MM.1S (cell line): ENCODE results near the gene GNPNAT1.

Source experiments
- DNase-seq: peaks from one replicate; pipeline ENCODE4 v3.0.0-alpha.2; 2015
- H2AFZ ChIP-seq: fragments of 300-600 bp; sonication (generic); 2 replicates; pipeline ENCODE4 v1.6.0; 2016; ENCODE audit warnings: antibody characterized with exemption, low read length
- H3F3A ChIP-seq: fragments of 300-600 bp; sonication (generic); 2 replicates; pipeline ENCODE4 v1.6.1; 2016; ENCODE audit warnings: mild to moderate bottlenecking, antibody characterized with exemption, low read length, moderate library complexity, mixed read lengths; ENCODE audit not compliant: insufficient read depth
- H3K27ac ChIP-seq: fragments of 300-600 bp; sonication (generic); 2 replicates; pipeline ENCODE4 v1.5.1; 2016; ENCODE audit warnings: mild to moderate bottlenecking, low read length
- H3K27me3 ChIP-seq: fragments of 300-600 bp; sonication (generic); replicated peaks from 2 replicates; pipeline ENCODE4 v1.6.0; 2016; ENCODE audit warnings: low read length; ENCODE audit not compliant: insufficient read depth
- H3K36me3 ChIP-seq: fragments of 300-600 bp; sonication (generic); replicated peaks from 2 replicates; pipeline ENCODE4 v1.6.1; 2016; ENCODE audit warnings: mild to moderate bottlenecking, low read length, mixed read lengths; ENCODE audit not compliant: insufficient read depth
- H3K4me1 ChIP-seq: fragments of 300-600 bp; sonication (generic); 2 replicates; pipeline ENCODE4 v1.6.1; 2016; ENCODE audit warnings: low read length, mixed read lengths
- H3K4me2 ChIP-seq: fragments of 300-600 bp; sonication (generic); 2 replicates; pipeline ENCODE4 v1.6.0; 2016; ENCODE audit warnings: low read depth, low read length
- H3K4me3 ChIP-seq: fragments of 300-600 bp; sonication (generic); 2 replicates; pipeline ENCODE4 v1.5.1; 2016; ENCODE audit warnings: low read length, mixed read lengths
- H3K79me2 ChIP-seq: fragments of 300-600 bp; sonication (generic); 2 replicates; pipeline ENCODE4 v1.6.1; 2016; ENCODE audit warnings: mixed run types, low read length, mixed read lengths
- H3K9ac ChIP-seq: fragments of 300-600 bp; sonication (generic); 2 replicates; pipeline ENCODE4 v1.6.1; 2016; ENCODE audit warnings: low read length, mixed read lengths
- H3K9me2 ChIP-seq: fragments of 300-600 bp; sonication (generic); replicated peaks from 2 replicates; pipeline ENCODE4 v1.6.1; 2016; ENCODE audit warnings: mild to moderate bottlenecking, low read length, mixed read lengths; ENCODE audit not compliant: insufficient read depth
- H3K9me3 ChIP-seq: fragments of 300-600 bp; sonication (generic); replicated peaks from 2 replicates; pipeline ENCODE4 v1.6.1; 2016; ENCODE audit warnings: mild to moderate bottlenecking, low read length, mixed read lengths; ENCODE audit not compliant: insufficient read depth
- H4K20me1 ChIP-seq: fragments of 300-600 bp; sonication (generic); 2 replicates; pipeline ENCODE4 v1.6.1; 2016; ENCODE audit warnings: mild to moderate bottlenecking, low read length, moderate library complexity, mixed read lengths; ENCODE audit not compliant: insufficient read depth
- EZH2 ChIP-seq: fragments of 300-600 bp; sonication (generic); optimal IDR thresholded peaks from 2 replicates; pipeline ENCODE3; 2017; ENCODE audit warnings: low read depth, mild to moderate bottlenecking, antibody characterized with exemption, low read length, mixed read lengths
- EZH2phosphoT487 ChIP-seq: fragments of 300-600 bp; sonication (generic); IDR thresholded peaks from 2 replicates; pipeline ENCODE4 v1.6.1; 2018; ENCODE audit warnings: antibody characterized with exemption, low read length
- TF ChIP-seq, protein P1 (sequence below): fragments of 300-600 bp; sonication (generic); IDR thresholded peaks from 2 replicates; pipeline ENCODE4 v1.5.1; 2016; ENCODE audit warnings: antibody characterized with exemption, low read length, mixed read lengths

GNPNAT1 gene

DNA sequence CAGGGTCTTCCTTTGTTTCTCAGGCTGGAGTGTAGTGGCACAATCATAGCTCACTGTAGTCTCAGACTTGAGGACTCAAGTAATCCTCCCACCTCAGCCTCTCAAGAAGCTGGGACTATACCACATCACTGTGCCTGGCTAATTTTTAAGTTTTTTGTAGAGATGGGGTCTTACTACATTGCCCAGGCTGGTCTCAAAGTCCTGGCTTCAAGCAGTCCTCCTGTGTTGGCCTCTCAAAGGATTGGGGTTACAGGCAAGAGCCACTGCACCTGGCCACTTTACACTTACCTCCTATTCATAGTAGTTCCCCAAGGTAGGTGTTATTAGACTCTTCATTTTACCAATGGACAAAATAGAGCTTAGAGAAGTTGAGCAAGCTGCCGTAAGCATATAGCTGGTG, 32.3 kb downstream of the GNPNAT1 start:
- Histone ChIP-seq H3K4me2 (no peak overlapping the region), H3K9ac (no peak overlapping the region), H3K4me1 (no peaks in the 10 kb centered on the region), H3K27ac (no peak overlapping the region), H3K4me3 (no peak overlapping the region), H3K27me3 (no peaks in the 10 kb centered on the region), H3K79me2 (no peaks in the 10 kb centered on the region), H2AFZ (no peak overlapping the region), H3K9me2 (no peaks in the 10 kb centered on the region), H3K36me3 (no peaks in the 10 kb centered on the region), H3K9me3 (no peaks in the 10 kb centered on the region), H3F3A (no peaks in the 10 kb centered on the region), H4K20me1 (no peaks in the 10 kb centered on the region)
- no peak for DNase-seq
- TF ChIP-seq, protein P1, sequence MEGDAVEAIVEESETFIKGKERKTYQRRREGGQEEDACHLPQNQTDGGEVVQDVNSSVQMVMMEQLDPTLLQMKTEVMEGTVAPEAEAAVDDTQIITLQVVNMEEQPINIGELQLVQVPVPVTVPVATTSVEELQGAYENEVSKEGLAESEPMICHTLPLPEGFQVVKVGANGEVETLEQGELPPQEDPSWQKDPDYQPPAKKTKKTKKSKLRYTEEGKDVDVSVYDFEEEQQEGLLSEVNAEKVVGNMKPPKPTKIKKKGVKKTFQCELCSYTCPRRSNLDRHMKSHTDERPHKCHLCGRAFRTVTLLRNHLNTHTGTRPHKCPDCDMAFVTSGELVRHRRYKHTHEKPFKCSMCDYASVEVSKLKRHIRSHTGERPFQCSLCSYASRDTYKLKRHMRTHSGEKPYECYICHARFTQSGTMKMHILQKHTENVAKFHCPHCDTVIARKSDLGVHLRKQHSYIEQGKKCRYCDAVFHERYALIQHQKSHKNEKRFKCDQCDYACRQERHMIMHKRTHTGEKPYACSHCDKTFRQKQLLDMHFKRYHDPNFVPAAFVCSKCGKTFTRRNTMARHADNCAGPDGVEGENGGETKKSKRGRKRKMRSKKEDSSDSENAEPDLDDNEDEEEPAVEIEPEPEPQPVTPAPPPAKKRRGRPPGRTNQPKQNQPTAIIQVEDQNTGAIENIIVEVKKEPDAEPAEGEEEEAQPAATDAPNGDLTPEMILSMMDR = no peak
- TF ChIP-seq EZH2phosphoT487 (no peak), EZH2 (no peak)

DNA sequence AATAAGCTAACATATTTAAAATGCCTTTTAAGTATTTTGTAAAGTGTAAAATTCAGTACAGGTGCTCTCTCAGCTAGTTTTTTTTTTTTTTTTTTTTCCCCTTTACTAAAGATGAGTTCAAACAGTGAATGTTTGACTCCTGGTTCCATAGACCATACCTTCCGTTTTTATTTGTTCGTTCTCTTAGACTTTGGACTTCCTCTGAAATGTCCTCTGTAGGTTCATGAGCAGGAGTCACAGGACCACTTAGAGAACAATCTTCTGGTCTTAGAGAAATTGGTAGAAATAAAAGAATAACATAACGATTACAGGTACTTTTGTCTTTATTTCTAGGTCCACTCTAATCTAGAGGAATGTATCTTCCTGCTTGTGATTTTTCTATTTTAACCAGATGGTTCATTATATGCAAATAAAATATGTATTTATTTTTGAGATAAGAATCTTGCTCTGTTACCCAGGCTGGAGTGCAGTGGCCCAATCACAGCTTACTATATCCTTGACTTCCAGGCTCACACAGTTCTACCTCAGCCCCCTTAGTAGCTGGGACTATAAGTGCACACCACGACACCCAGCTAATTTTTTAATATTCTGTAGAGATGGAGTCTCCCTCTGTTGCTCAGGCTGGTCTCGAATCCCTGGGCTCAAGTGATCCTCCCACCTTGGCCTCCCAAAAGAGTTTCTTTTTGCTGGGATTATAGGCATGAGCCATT, 35.6 kb downstream of the GNPNAT1 start:
- Histone ChIP-seq H3K9me2 (no peaks in the 10 kb centered on the region), H3F3A (no peaks in the 10 kb centered on the region), H3K9ac (no peak overlapping the region), H3K4me2 (no peak overlapping the region), H3K4me1 (no peaks in the 10 kb centered on the region), H4K20me1 (no peaks in the 10 kb centered on the region), H2AFZ (no peak overlapping the region), H3K9me3 (no peaks in the 10 kb centered on the region), H3K27ac (no peak overlapping the region), H3K36me3 (no peaks in the 10 kb centered on the region), H3K27me3 (no peaks in the 10 kb centered on the region), H3K4me3 (no peak overlapping the region), H3K79me2 (no peaks in the 10 kb centered on the region)
- TF ChIP-seq, protein P1 = no peak
- no peak for DNase-seq

- DNase-seq = no peak
- Histone ChIP-seq H3K4me3 (no peak overlapping the region), H3K79me2 (no peaks in the 10 kb centered on the region), H3K36me3 (no peaks in the 10 kb centered on the region; the same call in 1 of the 2 replicates), H3F3A (no peaks in the 10 kb centered on the region), H3K9me3 (no peaks in the 10 kb centered on the region), H3K9me2 (no peaks in the 10 kb centered on the region), H4K20me1 (no peaks in the 10 kb centered on the region), H2AFZ (no peak overlapping the region), H3K4me1 (no peaks in the 10 kb centered on the region), H3K27ac (no peak overlapping the region), H3K9ac (no peak overlapping the region), H3K27me3 (no peaks in the 10 kb centered on the region), H3K4me2 (no peak overlapping the region)
- TF ChIP-seq EZH2phosphoT487 (no peak), EZH2 (no peak)
- TF ChIP-seq, protein P1 = no peak
These were observed 42.6 kb downstream of the GNPNAT1 start for GRCh38 chr14:52748647-52749292.
